ENCODE measurements around the gene UTP14C.

DNA sequence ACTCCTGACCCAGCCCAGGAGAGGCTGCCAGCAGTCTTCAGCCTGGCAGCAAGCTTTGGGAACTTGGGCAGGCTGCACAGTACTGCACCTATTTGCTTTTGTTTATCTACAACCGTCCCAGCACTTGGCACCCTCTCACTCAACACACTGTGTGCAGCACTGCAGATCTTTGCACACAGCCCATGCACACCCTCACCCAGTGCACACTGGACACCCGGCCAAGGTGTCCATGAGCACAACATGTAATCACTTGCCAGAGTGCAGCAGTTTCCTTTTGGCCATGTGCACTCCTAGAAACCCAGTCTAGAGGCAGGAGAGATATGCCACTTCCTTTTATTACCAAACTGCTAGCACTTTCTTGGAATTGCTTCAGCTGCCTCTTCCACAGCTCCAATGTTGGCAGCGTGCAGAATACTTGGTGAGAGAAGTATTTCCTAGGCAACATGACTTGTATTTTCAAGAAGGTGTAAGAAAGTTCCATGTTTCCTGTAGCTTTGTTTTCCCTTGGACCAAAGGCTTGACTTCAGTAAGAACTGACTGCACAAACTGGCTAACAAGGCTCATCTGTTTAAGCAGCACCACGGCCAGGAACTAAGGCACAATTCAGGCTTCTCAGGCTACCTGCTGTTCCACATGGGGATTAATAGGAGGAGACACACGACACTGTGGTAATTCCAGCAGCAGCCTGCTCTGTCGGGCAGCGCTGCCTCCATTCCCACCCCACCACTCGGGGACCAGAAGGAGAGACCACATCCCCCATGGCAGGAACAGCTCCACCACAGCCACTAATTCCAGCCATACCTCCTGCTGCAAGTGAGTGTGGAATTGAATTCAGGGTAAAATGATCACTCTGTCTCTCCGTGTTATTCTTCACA is 28.6 kb upstream of the UTP14C start:
- TF ChIP-seq, protein P1, sequence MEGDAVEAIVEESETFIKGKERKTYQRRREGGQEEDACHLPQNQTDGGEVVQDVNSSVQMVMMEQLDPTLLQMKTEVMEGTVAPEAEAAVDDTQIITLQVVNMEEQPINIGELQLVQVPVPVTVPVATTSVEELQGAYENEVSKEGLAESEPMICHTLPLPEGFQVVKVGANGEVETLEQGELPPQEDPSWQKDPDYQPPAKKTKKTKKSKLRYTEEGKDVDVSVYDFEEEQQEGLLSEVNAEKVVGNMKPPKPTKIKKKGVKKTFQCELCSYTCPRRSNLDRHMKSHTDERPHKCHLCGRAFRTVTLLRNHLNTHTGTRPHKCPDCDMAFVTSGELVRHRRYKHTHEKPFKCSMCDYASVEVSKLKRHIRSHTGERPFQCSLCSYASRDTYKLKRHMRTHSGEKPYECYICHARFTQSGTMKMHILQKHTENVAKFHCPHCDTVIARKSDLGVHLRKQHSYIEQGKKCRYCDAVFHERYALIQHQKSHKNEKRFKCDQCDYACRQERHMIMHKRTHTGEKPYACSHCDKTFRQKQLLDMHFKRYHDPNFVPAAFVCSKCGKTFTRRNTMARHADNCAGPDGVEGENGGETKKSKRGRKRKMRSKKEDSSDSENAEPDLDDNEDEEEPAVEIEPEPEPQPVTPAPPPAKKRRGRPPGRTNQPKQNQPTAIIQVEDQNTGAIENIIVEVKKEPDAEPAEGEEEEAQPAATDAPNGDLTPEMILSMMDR (conservative IDR thresholded peaks at IDR 0.05 in 1 of 2, IDR thresholded peaks at IDR 0.05 in 1 of 2; ENCODE audit: extremely low read depth in 1 of 2, insufficient read depth in 1 of 2, low read depth in 1 of 2, low read length in 2 of 2): peak in 1 of 2 donors; percentile 32
- no peak for TF ChIP-seq EZH2 (IDR thresholded peaks at IDR 0.05; ENCODE audit: borderline replicate concordance, low read length)
